C4-2B (cell line): ENCODE measurements around the gene RSRC2.

Experiments used
- H3K27ac ChIP-seq: fragments of 450-650 bp; 2 replicates; pipeline ENCODE4 v1.5.1; 2017
- CTCF ChIP-seq: fragments of 450-650 bp; conservative IDR thresholded peaks from 2 replicates; pipeline ENCODE4 v1.5.1; 2017; ENCODE audit warnings: mild to moderate bottlenecking
- ZFX ChIP-seq: fragments of 450-650 bp; IDR thresholded peaks from 2 replicates; pipeline ENCODE4 v1.6.1; 2017

The RSRC2 gene

GRCh38 chr12:122505419-122506051, 21.2 kb downstream of the RSRC2 start:
- TF ChIP-seq ZFX (no peak), CTCF (no peak)
- H3K27ac ChIP-seq, result no peak overlapping the region

DNA sequence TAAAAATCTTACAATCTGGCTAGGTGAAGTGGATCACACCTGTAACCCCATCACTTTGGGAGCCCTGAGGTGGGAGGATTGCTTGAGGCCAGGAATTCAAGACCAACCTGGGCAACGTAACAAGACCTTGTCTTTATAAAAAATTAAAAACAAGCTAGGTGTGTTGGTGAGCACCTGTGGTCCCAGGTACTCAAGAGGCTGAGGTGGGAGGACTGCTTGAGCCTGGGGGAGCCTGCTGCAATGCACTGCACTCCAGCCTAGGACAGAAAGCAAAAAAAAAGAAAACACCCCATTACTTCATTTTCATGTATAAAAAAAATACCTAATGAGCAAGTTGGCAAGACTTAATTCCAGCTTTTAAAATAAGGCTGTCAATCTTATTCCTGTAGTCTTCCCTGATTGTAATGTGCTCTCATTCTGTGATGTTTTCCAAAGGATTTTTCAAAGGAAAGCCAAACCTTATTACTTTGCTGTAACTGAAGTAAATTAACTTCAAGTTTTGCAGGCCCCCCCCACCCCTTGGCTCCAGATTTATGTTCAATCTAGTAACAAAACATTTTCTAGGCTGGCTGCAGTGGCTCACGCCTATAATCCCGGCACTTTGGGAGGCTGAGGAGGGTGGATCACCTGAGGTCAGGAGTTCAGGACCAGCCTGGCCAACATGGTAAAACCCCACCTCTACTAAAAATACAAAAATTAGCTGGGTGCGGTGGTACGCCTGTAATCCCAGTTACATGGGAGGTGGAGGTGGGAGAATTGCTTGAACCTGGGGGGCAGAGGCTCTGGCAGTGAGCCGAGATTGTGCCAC, 22.7 kb downstream of the RSRC2 start:
- TF ChIP-seq ZFX, result no peak
- no peak for TF ChIP-seq CTCF
- no peak overlapping the region for H3K27ac ChIP-seq

DNA sequence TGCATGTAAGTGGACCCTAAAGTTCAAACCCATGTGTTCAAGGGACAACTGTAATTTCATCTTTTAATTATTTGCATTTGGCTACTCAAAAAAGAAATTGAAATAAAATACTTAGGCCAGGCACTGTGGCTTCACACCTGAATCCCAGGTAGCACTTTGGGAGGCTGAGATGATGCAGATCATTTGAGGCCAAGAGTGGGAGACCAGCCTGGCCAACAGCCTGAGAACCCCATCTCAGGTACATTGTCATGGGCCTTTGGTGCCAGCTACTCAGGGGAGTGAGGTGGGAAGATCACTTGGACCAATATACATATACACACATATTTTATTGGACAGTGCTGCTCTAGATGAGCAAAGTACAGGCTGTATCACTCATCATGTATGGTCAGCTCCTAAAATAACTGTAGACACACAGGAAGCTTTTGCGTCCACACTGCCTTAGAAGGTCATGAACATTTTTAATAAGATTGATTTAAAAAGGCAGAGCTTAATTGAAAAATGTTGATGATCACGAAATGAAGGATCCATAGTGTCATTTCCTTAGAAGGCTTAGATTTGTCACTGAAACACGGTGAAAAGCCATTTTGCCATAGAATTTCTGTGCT, 23.5 kb downstream of the RSRC2 start:
- H3K27ac ChIP-seq, result no peak overlapping the region
- TF ChIP-seq CTCF (no peak), ZFX (no peak)

GRCh38 chr12:122501489-122501989, 25.2 kb downstream of the RSRC2 start:
- peak overlapping the region; percentile 98 for H3K27ac ChIP-seq
- TF ChIP-seq ZFX (no peak), CTCF (no peak)

DNA sequence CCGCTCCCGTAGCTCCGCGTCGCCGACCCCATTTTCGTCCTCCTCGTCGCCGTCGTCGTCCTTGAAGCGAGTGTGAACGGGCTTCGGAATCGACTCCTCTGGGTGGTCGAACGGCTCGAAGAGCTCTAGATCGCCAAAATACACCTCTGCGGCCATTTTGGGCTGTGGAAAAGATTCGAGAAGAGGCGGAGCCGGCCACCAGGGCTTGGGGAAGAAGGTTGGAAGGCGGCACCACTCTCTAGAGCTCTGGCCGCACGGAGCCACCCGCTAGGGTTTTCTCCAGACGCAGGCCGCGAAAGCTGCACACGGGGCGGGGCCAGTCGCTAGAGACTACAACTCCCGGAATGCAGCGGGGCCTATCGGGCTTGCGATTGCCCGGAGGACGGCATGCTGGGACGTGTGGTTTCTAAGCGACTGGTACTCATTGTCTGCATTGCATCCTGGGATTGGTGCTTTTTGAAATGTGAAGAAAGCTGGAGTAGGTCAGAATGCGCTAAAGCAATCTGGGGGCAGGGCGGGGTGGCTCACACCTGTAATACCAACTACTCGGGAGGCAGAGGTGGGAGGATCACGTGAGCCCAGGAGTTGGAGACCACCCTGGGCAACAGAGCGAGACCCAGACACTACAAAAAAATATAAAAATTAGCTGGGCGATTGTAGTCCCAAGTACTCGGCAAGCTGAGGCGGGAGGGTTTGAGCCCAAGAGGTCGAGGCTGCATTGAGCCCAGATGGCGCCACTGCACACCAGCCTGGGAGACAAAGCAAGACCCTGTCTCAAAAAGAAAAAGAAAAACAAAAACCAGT, 25.8 kb downstream of the RSRC2 start, which contains the start of gene ZCCHC8:
TSS of gene ZCCHC8 (minus strand) at position 248 of the 804 bp plus-strand sequence. CDS start at position 156, 92 bp downstream.
- TF ChIP-seq CTCF (no peak), ZFX (peak; percentile 71)
- peak within 1 kb of the TSS; percentile 98 for H3K27ac ChIP-seq

- peak overlapping the region; percentile 98 for H3K27ac ChIP-seq
- TF ChIP-seq ZFX (peak; percentile 83; the same call in 1 of the 2 replicates), CTCF (no peak)
These were observed 26.6 kb downstream of the RSRC2 start for GRCh38 chr12:122499991-122500684.
